Mesendoderm (in vitro differentiated cells): ENCODE data around the gene MST1. TPM values are rescaled to one million over a fixed set of nuclear protein-coding genes. Genes with fewer than 3 reads are reported as not detected.

Experiments
- DNase-seq: peaks from one replicate; pipeline ENCODE4 v3.0.0; 2013
- H2AK5ac ChIP-seq: 2 replicates; pipeline ENCODE4 v1.6.1; 2013; ENCODE audit warnings: low read length, inconsistent platforms
- H2BK120ac ChIP-seq: 2 replicates; pipeline ENCODE4 v1.6.1; 2013; ENCODE audit warnings: low read depth, mild to moderate bottlenecking, low read length, moderate library complexity, mixed read lengths
- H2BK15ac ChIP-seq: replicated peaks from 2 replicates; pipeline ENCODE4 v1.6.1; 2013; ENCODE audit warnings: low read depth, mild to moderate bottlenecking, moderate library complexity
- H2BK5ac ChIP-seq: 2 replicates; pipeline ENCODE4 v1.6.1; 2013; ENCODE audit warnings: low read length, inconsistent platforms
- H3K18ac ChIP-seq: 2 replicates; pipeline ENCODE4 v1.6.1; 2013; ENCODE audit warnings: mild to moderate bottlenecking, low read length, mixed read lengths
- H3K23ac ChIP-seq: one replicate; pipeline ENCODE4 v1.6.1; 2013; ENCODE audit warnings: low read length
- H3K27ac ChIP-seq: 2 replicates; pipeline ENCODE4 v1.5.1; 2013; ENCODE audit warnings: low read depth, mild to moderate bottlenecking, inconsistent platforms, low read length, moderate library complexity
- H3K27me3 ChIP-seq: 2 replicates; pipeline ENCODE4 v1.6.1; 2013; ENCODE audit warnings: low read length, control low read depth, mild to moderate bottlenecking, inconsistent platforms; ENCODE audit not compliant: insufficient read depth, poor library complexity
- H3K36me3 ChIP-seq: 2 replicates; pipeline ENCODE4 v1.6.1; 2013; ENCODE audit warnings: low read length, inconsistent platforms; ENCODE audit not compliant: control insufficient read depth, insufficient read depth
- H3K4ac ChIP-seq: one replicate; pipeline ENCODE4 v1.6.1; 2013; ENCODE audit warnings: low read depth, mild to moderate bottlenecking, low read length, moderate library complexity
- H3K4me1 ChIP-seq: 2 replicates; pipeline ENCODE4 v1.6.1; 2013; ENCODE audit warnings: low read depth, low read length, inconsistent platforms; ENCODE audit not compliant: control insufficient read depth
- H3K4me2 ChIP-seq: 2 replicates; pipeline ENCODE4 v1.6.1; 2013; ENCODE audit warnings: low read length
- H3K4me3 ChIP-seq: 2 replicates; pipeline ENCODE4 v1.5.1; 2013; ENCODE audit warnings: mild to moderate bottlenecking, low read length
- H3K56ac ChIP-seq: one replicate; pipeline ENCODE4 v1.6.1; 2013; ENCODE audit warnings: low read length
- H3K79me1 ChIP-seq: 2 replicates; pipeline ENCODE4 v1.6.1; 2013; ENCODE audit warnings: low read length, inconsistent platforms
- H3K79me2 ChIP-seq: 2 replicates; pipeline ENCODE4 v1.6.1; 2013; ENCODE audit warnings: mild to moderate bottlenecking, low read length; ENCODE audit not compliant: control insufficient read depth, insufficient read depth
- H3K9ac ChIP-seq: 2 replicates; pipeline ENCODE4 v1.6.1; 2013; ENCODE audit warnings: low read length, inconsistent platforms
- H4K5ac ChIP-seq: one replicate; pipeline ENCODE4 v1.6.1; 2013; ENCODE audit warnings: low read length
- H4K8ac ChIP-seq: one replicate; pipeline ENCODE4 v1.6.1; 2013; ENCODE audit warnings: low read depth, mild to moderate bottlenecking, control low read depth, low read length, moderate library complexity
- WGBS: extraction: QIAGEN DNeasy Blood & Tissue Kit; methylation state at CpG from one replicate; pipeline ENCODE4 v1.1.7; 2013; ENCODE audit warnings: low lambda C conversion rate, missing lambda C conversion rate; ENCODE audit not compliant: insufficient coverage; ENCODE audit errors: extremely low coverage; 5-methylcytosine and 5-hydroxymethylcytosine counted together
- small RNA-seq: library from polyadenylated mRNA; stranded (forward); fragments of <200 nt; extraction: miRNeasy Mini kit (QIAGEN cat#:217004); gene quantifications from one replicate; pipeline ENCODE3, GENCODE V24; 2013; ENCODE audit not compliant: insufficient read depth

MST1 gene

DNA sequence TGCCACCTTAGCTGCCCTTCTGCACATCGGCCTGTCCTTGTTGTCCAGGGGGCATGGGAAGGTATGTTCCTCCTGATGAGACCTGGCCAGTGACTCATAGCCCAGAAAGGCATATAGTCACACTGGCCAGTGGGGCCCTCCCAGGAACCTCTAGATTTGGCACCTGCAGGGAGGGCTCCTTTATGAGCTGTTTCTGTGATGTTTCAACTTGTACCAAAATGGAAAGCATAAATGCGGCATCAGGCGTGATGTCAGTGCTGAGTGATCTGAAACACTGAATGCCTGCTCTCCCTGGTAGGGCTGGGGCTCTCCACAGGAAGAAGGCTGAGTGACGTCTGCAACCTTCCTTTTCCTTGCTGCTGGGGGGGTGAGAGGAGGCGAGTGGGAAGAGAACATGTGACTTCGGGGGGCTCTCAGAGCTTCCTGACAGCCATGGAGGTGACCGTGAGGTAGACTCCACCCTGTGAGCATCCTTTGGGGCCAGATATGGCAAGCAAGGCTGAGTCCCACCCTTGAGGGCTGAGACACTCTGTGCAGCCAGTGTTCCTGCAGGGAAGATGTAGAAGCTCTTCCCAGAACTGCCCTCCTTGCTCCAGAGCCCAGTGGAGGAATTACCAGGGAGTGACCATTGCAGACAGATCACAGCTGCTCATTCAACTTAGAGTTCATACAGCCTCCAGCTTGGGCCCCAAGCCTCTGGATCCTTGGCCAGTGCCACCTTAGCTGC lies 52.2 kb downstream of the MST1 start:
- no peaks in the 10 kb centered on the region for H3K79me2 ChIP-seq

DNA sequence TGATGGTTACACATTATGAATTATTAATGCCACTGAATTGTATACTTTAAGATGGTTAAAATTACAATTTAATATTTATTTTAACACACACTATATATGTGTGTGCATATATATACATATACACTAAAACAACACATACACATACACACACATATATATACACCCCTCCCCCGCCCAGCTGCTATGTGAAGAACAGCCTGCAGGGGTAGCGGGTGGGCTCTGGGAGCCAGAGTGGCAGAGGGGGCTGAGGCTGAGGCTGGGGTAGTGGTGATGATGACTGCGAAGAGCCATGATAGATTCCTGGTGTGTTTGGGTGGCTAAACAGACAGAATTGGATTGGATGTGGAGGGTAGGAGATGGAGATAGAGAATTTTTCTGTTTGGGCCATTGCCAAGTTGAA lies 54.5 kb downstream of the MST1 start:
- Histone ChIP-seq H3K56ac (no peak overlapping the region), H3K27ac (no peak overlapping the region), H3K23ac (no peak overlapping the region), H2BK15ac (no peak overlapping the region), H3K9ac (no peak overlapping the region), H3K36me3 (no peaks in the 10 kb centered on the region), H2AK5ac (no peak overlapping the region), H2BK120ac (no peak overlapping the region), H4K8ac (no peak overlapping the region), H2BK5ac (no peak overlapping the region), H3K4me3 (no peak overlapping the region), H3K27me3 (no peaks in the 10 kb centered on the region), H3K79me2 (no peaks in the 10 kb centered on the region), H3K4me1 (no peaks in the 10 kb centered on the region), H3K18ac (no peak overlapping the region), H3K4ac (no peak overlapping the region), H3K79me1 (no peaks in the 10 kb centered on the region), H3K4me2 (no peak overlapping the region), H4K5ac (no peak overlapping the region)
- peak; percentile 19 for DNase-seq
- no CpG with 5 or more reads among the region's 3 CpGs for WGBS

More for the DNA sequence above, 52.2 kb downstream of the MST1 start:
- Histone ChIP-seq H3K56ac (no peak overlapping the region), H3K23ac (no peak overlapping the region), H3K9ac (no peak overlapping the region), H4K8ac (no peak overlapping the region), H3K18ac (no peak overlapping the region), H3K36me3 (no peaks in the 10 kb centered on the region), H2AK5ac (no peak overlapping the region), H3K4me3 (no peak overlapping the region), H2BK5ac (no peak overlapping the region), H2BK120ac (no peak overlapping the region), H4K5ac (no peak overlapping the region), H3K4ac (no peak overlapping the region), H3K79me1 (no peaks in the 10 kb centered on the region), H2BK15ac (no peak overlapping the region), H3K4me2 (no peak overlapping the region), H3K4me1 (no peaks in the 10 kb centered on the region), H3K27ac (no peak overlapping the region), H3K27me3 (no peaks in the 10 kb centered on the region)
- WGBS = no CpG with 5 or more reads among the region's 7 CpGs
- no peak for DNase-seq

Small RNA genes lying within 50 kb of the gene (small RNA-seq; reads per million reads assigned to genes)
- not detected for gene AMIGO3
